ENCODE measurements around the gene LSG1.

- TF ChIP-seq TAF1 (IDR thresholded peaks at IDR 0.05; ENCODE audit: borderline replicate concordance, insufficient read depth, low read length) (no peak), POLR2AphosphoS5 (IDR thresholded peaks at IDR 0.05; ENCODE audit: low read depth, low read length) (no peak), SIN3A (IDR thresholded peaks at IDR 0.05; ENCODE audit: borderline replicate concordance, insufficient read depth, low read length) (no peak)
Observed at GRCh38 chr3:194592798-194593752, 78.9 kb downstream of the LSG1 start.

All from PFSK-1 (cell line).